ENCODE measurements around the gene LENEP. TPM values are rescaled to one million over a fixed set of nuclear protein-coding genes. Genes with fewer than 3 reads are reported as not detected.

Gene LENEP
- total RNA-seq, 1 donor from 2014 or later: not detected

- DNase-seq (ENCODE audit: low spot score): no peak
These were observed 5.6 kb downstream of the LENEP start for GRCh38 chr1:154998818-154999570.

GRCh38 chr1:154999571-155000410 lies 6.4 kb downstream of the LENEP start:
- no peak for DNase-seq (ENCODE audit: low spot score)

GRCh38 chr1:155000411-155000725 lies 7.0 kb downstream of the LENEP start:
- no peak for DNase-seq (ENCODE audit: low spot score)

- DNase-seq (ENCODE audit: low spot score): peak; percentile 96
These were observed 7.5 kb downstream of the LENEP start for GRCh38 chr1:155000726-155001424.

- no peak for DNase-seq (ENCODE audit: low spot score)
These were observed 8.0 kb downstream of the LENEP start for GRCh38 chr1:155001425-155001674.

GRCh38 chr1:155001675-155002463 lies 8.5 kb downstream of the LENEP start:
- DNase-seq (ENCODE audit: low spot score): peak; percentile 99

GRCh38 chr1:155002464-155003226 lies 9.3 kb downstream of the LENEP start, which contains the start of gene ZBTB7B:
Gene ZBTB7B, plus strand, starts transcription at chr1:155002802. Its CDS starts 11,859 bp downstream, at chr1:155014661.
- no peak for DNase-seq (ENCODE audit: low spot score)

GRCh38 chr1:155003227-155003765 lies 9.9 kb downstream of the LENEP start:
- no peak for DNase-seq (ENCODE audit: low spot score)

- DNase-seq (ENCODE audit: low spot score): no peak
These were observed 10.5 kb downstream of the LENEP start for GRCh38 chr1:155003766-155004351.

- DNase-seq (ENCODE audit: low spot score): no peak
These were observed 11.1 kb downstream of the LENEP start for GRCh38 chr1:155004352-155005075.

GRCh38 chr1:155005076-155006011 lies 12.0 kb downstream of the LENEP start:
- DNase-seq (ENCODE audit: low spot score): no peak

GRCh38 chr1:155006601-155007101 lies 13.3 kb downstream of the LENEP start:
- DNase-seq (ENCODE audit: low spot score): no peak

- no peak for DNase-seq (ENCODE audit: low spot score)
These were observed 14.0 kb downstream of the LENEP start for GRCh38 chr1:155007251-155007828.

- DNase-seq (ENCODE audit: low spot score): no peak
These were observed 14.9 kb downstream of the LENEP start for GRCh38 chr1:155008015-155008941.

GRCh38 chr1:155009221-155009711 lies 15.9 kb downstream of the LENEP start:
- DNase-seq (ENCODE audit: low spot score): no peak

GRCh38 chr1:155009742-155010141 lies 16.4 kb downstream of the LENEP start:
- no peak for DNase-seq (ENCODE audit: low spot score)

Data from mesenteric fat pad (tissue), 1 donor.